HG02981 (cell line): Measurements from ENCODE around the gene NUP62CL.
A peak's percentile ranks its signal among the peaks of the same experiment; 100 is the strongest.

Experiments
- ATAC-seq: cut with Tn5 transposase; IDR thresholded peaks from one replicate; pipeline ENCODE4 v1.9.1; 2021; ENCODE audit warnings: mild to moderate bottlenecking, moderate library complexity; ENCODE audit not compliant: unreplicated experiment

The NUP62CL gene

DNA sequence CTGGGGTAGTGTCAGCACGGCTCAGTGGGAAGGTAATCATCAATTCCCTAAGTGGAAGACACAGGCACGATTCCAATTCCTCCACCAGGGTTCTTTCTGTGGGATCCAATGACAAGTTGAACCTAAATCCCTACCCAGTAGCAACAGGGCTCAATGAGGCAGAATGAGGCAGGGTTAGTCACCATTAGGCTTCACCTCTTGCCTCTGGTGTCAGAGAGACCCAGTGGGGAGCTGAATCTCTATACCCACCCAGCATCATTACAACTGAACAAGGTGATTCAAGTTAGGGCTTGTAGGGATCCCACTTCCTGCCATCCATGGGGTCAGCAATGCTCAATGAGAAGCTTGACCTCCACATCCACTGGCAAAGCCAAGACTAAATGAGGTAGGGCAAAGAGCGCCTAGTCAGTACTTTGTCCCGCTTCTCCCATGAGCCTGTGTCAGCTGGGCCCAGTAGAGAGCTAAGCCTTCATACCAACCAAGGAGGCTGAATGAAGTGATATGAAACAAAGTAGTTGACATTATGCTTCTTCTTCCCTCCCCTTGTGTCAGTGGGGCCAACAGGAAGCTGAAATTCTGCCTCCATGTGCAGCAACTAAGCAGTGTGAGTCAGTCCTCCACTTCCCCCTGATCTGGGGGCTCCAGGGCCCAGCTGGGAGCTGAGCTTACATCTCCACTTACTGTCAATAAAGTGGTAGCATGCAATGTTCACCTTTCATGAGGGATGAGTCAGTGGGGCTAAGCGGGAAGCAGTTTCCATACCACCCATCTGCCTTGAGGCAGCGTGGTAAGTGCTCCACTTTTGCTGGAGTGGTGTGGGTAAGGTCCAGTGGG lies 51.2 kb downstream of the NUP62CL start:
- ATAC-seq, result no peak

DNA sequence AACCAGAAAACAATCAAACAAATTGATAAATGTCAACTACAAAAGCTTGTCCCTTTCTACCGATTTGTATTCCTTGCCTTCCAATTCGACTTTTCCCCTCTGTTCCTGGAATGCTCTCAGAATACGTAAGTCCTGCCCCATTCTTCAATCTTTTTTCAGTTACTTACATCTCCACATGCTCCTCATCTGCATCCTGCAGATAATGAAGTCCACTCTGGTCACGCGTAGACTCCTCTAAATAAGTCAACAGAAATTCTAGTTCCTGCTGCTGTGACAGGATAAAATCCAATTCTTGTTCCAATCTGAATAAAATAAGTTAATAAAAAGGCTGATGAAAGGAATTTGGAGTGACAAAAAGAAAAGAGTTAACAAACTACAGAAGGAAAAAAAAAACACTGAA lies 53.2 kb downstream of the NUP62CL start:
- no peak for ATAC-seq

DNA sequence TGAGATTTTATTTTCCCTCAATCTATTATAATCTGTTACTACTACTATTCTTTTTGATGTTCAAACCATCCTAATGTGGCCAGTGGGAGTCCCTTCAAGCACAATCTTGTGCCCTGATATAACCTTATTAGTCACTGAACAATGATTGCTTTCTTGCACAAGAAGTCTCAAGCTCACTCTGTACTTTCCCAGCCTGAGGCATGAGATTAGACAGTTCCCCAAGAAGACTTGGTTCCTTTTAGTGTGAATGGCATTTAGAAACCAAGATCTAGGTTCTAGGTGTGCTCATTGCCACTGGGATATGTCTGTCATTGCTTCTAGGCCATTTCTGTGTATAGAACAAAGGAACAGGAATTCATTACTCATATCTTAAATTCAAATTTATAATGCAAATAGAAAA lies 59.6 kb downstream of the NUP62CL start:
- no peak for ATAC-seq

DNA sequence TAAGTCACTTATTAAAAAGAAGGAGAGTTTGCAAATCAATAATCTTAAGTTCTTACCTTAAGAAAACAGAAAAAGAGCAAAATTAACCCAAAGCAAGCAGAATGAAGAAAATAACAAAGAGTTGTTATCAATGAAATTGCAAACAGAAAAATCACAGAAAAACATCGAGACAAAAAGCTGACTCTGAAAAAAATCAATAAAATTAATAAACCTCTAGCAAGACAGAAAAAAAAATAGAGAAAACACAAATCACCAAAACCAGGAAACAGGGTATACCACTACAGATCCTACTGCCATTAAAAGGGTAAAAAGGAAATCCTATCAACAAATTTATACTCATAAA lies 70.3 kb downstream of the NUP62CL start:
- no peak for ATAC-seq

DNA sequence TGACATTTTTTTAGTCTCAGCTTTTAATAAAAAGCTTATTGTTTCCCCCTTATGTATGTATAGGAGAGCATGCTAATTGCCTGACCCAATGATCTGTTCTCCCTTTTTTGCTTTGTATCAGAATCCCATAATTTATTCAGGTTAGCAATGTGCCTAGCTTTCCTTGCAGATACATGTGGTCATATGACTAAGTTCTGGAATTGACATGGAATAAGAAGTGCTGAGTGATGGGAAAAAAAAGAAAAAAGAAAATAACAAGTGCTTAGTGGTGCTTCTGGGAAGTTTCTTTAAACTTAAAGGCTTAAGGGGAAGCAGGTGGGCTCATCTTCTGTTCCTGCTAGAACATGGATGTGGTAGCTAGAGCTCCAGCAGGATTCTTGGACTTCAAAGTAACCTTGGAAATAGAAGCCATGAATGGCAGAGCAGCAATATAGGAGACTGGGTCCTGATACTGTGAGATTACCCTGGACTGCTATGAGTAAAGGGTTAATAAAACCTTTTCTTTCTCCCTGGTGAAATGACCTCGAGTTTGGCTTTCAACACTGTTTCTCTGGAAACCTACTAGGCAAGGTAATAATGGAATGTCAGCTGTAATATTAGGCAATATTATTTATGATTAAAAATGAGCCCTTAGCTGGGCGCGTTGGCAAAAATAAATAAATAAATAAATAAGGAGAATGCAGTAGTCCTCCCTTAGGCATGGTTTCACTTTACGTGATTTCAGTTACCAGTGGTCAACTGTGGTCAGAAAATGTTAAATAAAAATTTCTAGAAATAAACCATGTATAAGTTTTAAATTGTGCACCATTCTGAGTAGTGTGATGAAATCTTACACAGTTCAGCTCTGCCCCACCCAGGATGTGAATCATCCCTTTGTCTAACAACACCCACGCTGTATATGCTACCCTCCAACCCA lies 70.9 kb downstream of the NUP62CL start:
- ATAC-seq, result peak; percentile 68

DNA sequence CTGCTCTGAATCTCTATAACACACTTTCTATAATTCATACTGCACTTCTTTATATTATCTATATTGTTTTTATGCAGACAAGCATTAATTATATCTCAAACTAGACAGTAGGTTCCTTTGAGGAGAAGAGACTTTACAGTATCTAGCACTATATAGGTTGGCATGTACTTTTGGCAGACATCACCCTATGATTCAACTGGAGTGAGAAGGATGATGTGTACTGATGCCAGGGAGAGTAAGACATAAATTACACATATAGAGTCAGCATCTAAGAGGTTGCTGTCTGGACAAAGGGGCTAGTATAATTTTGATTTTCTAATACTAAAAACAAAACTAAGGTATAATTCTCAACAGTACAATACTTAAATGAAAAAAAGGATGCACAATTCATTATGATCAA lies 82.5 kb downstream of the NUP62CL start:
- ATAC-seq, result no peak

DNA sequence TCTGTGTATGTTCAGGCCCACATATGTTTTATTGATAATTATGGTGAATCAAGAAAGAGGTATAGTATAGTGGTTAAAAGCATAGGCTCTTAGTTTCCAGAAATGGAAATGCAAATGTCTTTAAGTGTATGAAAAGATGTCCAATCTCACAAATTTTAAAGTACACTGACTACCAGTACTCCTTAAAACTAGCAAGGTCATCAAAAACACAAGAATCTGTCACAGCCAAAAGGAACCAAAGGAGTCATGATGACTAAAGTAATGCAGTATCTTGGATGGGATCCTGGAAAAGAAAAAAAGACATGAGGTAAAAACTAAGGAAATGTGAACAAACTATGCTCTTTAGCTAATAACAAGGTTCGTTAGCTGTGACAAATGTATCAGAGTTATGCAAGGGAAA lies 87.0 kb downstream of the NUP62CL start:
- ATAC-seq, result no peak

DNA sequence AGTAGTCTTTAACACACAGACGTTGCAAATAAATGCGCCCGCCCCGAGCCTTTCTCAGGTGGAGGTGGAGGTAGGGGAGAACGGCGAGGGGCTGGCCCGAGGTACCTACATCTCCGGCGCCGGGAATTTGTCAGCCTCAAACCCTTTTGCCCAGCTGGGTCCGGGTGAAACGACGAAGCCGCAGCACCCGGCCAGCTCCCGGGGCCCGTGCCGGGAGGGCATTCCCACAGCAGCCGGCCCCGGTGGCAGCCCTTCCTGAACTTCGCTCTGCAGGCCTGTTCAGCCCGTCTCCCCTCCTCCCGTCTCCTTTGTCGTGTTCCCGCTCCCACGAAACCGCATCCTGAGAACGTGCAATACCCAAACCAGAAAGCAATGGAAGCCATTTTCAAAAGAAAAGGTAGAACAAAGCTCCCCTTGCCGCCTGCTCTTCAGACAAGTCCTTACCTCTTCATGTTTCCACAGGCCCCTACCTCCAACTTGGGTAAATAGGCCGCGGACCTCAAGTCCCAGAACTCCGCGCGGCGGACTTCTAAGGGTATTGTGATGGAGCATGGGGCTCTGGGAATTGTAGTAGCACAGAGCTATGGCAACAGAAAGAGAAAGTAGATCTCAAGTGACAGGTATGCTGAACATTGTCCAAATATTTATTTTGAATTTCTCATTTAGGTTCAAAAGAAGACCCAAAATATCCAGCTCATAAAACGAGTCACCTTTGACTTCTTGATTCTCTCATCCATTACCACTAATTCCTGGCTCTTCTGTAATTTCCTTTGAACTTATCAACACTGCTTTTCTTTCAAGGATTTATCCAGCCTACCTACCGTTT lies 87.7 kb downstream of the NUP62CL start, which contains the start of gene RBM41:
Gene RBM41, minus strand, starts transcription at position 501 of the 826 bp plus-strand sequence. Its CDS starts 49 bp downstream, at position 452.
- peak; percentile 100 for ATAC-seq

DNA sequence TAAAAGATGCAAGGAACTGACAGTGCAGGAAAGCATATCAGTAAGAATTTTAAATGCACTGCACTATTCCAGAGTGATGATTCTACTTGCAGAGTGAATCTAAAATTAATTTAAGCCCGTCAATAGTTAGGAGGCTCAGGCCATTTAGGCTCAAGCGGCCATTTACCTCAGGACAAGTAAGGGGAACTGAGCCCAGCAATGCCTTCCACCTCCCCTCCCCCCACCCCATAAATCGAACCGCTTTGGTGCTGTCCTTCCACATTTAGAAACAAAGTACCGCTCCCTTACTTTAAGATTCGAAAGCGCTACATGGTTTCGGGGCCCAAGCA lies 88.3 kb downstream of the NUP62CL start:
- ATAC-seq, result peak; percentile 21

DNA sequence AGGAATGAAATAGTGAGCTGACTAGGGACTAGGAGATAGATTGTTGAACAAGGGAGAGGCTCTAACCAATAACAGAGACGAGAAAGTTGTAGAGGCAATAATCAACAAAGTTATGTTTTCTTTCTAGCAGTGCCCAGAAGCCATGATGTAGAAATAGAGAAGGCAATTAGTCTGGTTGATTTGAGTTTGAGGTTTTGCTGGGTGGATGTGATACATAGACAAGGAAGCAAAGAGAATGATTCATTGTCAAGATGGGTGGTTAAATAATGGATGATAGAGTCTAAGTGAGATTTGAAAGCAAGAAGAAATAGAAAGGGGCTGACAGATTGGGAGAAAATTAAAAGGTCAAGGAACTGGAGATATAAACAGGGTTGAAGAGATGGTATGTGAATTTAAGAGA lies 98.8 kb downstream of the NUP62CL start:
- no peak for ATAC-seq

DNA sequence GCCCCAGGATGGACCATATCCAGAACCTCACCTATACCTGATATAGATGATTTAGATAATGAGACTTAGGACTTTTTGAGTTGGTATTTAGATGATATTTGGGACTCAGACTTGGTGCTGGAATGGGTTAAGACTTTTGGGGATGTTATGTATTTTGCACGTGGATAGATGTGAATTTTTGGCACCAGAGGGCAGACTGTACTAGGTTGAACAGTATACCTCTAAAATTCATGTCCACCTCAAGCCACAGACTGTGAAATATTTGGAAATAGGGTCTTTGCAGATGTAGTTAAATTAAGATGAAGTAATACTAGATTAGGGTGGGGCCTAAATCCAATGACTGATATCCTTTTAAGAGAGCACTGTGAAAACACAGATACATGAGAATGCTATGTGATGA lies 103.3 kb downstream of the NUP62CL start:
- no peak for ATAC-seq

DNA sequence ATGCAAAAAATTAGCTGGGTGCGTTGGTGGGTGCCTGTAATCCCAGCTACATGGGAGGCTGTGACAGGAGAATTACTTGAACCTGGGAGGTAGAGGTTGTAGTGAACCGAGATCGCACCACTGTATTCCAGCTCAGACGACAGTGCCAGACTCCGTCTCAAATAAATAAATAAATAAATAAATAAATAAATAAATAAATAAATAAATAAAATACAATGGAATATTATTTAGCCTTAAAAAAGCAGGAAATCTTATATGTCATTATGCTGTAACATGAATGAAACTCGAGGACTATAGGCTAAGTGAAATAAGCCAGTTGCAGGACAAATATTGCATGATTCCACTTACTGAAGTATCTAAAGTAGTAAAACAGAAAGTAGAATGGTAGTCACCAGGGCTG lies 130.1 kb downstream of the NUP62CL start:
- ATAC-seq, result no peak
